HEK293 (cell line): ENCODE data around the gene GLT8D2.

Experiments
- GFI1B ChIP-seq: fragments of 450-650 bp; formaldehyde crosslinking; IDR thresholded peaks from 2 replicates; pipeline ENCODE4 v1.5.1; 2016; ENCODE audit warnings: missing biosample characterization, missing genetic modification characterization
- IKZF3 ChIP-seq: fragments of 450-650 bp; IDR thresholded peaks from 2 replicates; pipeline ENCODE4 v1.5.0; 2018; ENCODE audit warnings: missing biosample characterization, mild to moderate bottlenecking, missing genetic modification characterization, moderate library complexity
- MZF1 ChIP-seq: fragments of 450-650 bp; formaldehyde crosslinking; IDR thresholded peaks from 2 replicates; pipeline ENCODE4 v1.5.1; 2017; ENCODE audit warnings: missing biosample characterization, missing genetic modification characterization, borderline replicate concordance
- SALL2 ChIP-seq: fragments of 450-650 bp; formaldehyde crosslinking; IDR thresholded peaks from 2 replicates; pipeline ENCODE4 v1.5.0; 2017; ENCODE audit warnings: missing biosample characterization, mild to moderate bottlenecking, missing genetic modification characterization, borderline replicate concordance
- SP2 ChIP-seq: fragments of 450-650 bp; formaldehyde crosslinking; IDR thresholded peaks from 2 replicates; pipeline ENCODE4 v1.5.1; 2016; ENCODE audit warnings: missing biosample characterization, missing genetic modification characterization
- WT1 ChIP-seq: fragments of 450-650 bp; formaldehyde crosslinking; IDR thresholded peaks from 2 replicates; pipeline ENCODE4 v1.5.1; 2016; ENCODE audit warnings: missing biosample characterization, missing genetic modification characterization
- ZBTB1 ChIP-seq: fragments of 450-650 bp; formaldehyde crosslinking; IDR thresholded peaks from 2 replicates; pipeline ENCODE4 v1.5.1; 2016; ENCODE audit warnings: missing biosample characterization, missing genetic modification characterization
- ZBTB20 ChIP-seq: fragments of 450-650 bp; formaldehyde crosslinking; IDR thresholded peaks from 2 replicates; pipeline ENCODE4 v1.5.1; 2016; ENCODE audit warnings: missing biosample characterization, missing genetic modification characterization
- ZBTB7A ChIP-seq: fragments of 450-650 bp; formaldehyde crosslinking; IDR thresholded peaks from 2 replicates; pipeline ENCODE4 v1.5.1; 2016; ENCODE audit warnings: low read depth, missing biosample characterization, missing genetic modification characterization
- ZBTB8A ChIP-seq: fragments of 450-650 bp; formaldehyde crosslinking; IDR thresholded peaks from 2 replicates; pipeline ENCODE4 v1.5.1; 2016; ENCODE audit warnings: missing biosample characterization, missing genetic modification characterization
- ZEB2 ChIP-seq: fragments of 450-650 bp; formaldehyde crosslinking; IDR thresholded peaks from 2 replicates; pipeline ENCODE4 v1.5.1; 2016; ENCODE audit warnings: missing biosample characterization, missing genetic modification characterization
- ZNF132 ChIP-seq: fragments of 450-650 bp; formaldehyde crosslinking; IDR thresholded peaks from 2 replicates; pipeline ENCODE4 v1.5.1; 2017; ENCODE audit warnings: missing biosample characterization, missing genetic modification characterization, borderline replicate concordance
- ZNF2 ChIP-seq: fragments of 450-650 bp; formaldehyde crosslinking; IDR thresholded peaks from 2 replicates; pipeline ENCODE4 v1.5.1; 2016; ENCODE audit warnings: missing biosample characterization, missing genetic modification characterization
- ZNF239 ChIP-seq: fragments of 450-650 bp; formaldehyde crosslinking; IDR thresholded peaks from 2 replicates; pipeline ENCODE4 v1.5.1; 2016; ENCODE audit warnings: missing biosample characterization, missing genetic modification characterization
- ZNF391 ChIP-seq: fragments of 450-650 bp; formaldehyde crosslinking; IDR thresholded peaks from 2 replicates; pipeline ENCODE4 v1.5.1; 2016; ENCODE audit warnings: low read depth, missing biosample characterization, missing genetic modification characterization, borderline replicate concordance
- ZNF544 ChIP-seq: fragments of 450-650 bp; formaldehyde crosslinking; IDR thresholded peaks from 2 replicates; pipeline ENCODE4 v1.5.0; 2017; ENCODE audit warnings: missing biosample characterization, missing genetic modification characterization
- ZNF549 ChIP-seq: fragments of 450-650 bp; IDR thresholded peaks from 2 replicates; pipeline ENCODE4 v1.5.1; 2018; ENCODE audit warnings: missing biosample characterization, missing genetic modification characterization, mild to moderate bottlenecking, inconsistent platforms, moderate library complexity
- ZNF558 ChIP-seq: fragments of 450-650 bp; formaldehyde crosslinking; IDR thresholded peaks from 2 replicates; pipeline ENCODE4 v1.5.1; 2016; ENCODE audit warnings: missing biosample characterization, missing genetic modification characterization
- ZNF560 ChIP-seq: fragments of 450-650 bp; formaldehyde crosslinking; IDR thresholded peaks from 2 replicates; pipeline ENCODE4 v1.5.1; 2017; ENCODE audit warnings: missing biosample characterization, missing genetic modification characterization, borderline replicate concordance
- ZNF629 ChIP-seq: fragments of 450-650 bp; formaldehyde crosslinking; IDR thresholded peaks from 2 replicates; pipeline ENCODE4 v1.5.1; 2017; ENCODE audit warnings: missing biosample characterization, missing genetic modification characterization
- ZNF76 ChIP-seq: fragments of 450-650 bp; formaldehyde crosslinking; IDR thresholded peaks from 2 replicates; pipeline ENCODE4; 2016; ENCODE audit warnings: low read depth, missing biosample characterization, missing genetic modification characterization, borderline replicate concordance
- TF ChIP-seq, protein P1 (sequence below): fragments of 450-650 bp; formaldehyde crosslinking; optimal IDR thresholded peaks from 2 replicates; pipeline ENCODE3; 2016; ENCODE audit warnings: missing biosample characterization, mild to moderate bottlenecking, missing genetic modification characterization
- TF ChIP-seq, protein P2 (sequence below): fragments of 450-650 bp; formaldehyde crosslinking; IDR thresholded peaks from 2 replicates; pipeline ENCODE4 v1.5.1; 2016; ENCODE audit warnings: missing biosample characterization, missing genetic modification characterization
- TF ChIP-seq, protein P3 (sequence below): fragments of 450-650 bp; formaldehyde crosslinking; IDR thresholded peaks from 2 replicates; pipeline ENCODE4 v1.5.1; 2017; ENCODE audit warnings: missing biosample characterization, mild to moderate bottlenecking, missing genetic modification characterization, moderate library complexity
- TF ChIP-seq, protein P4 (sequence below): fragments of 450-650 bp; formaldehyde crosslinking; IDR thresholded peaks from 2 replicates; pipeline ENCODE4 v1.5.1; 2016; ENCODE audit warnings: missing biosample characterization, missing genetic modification characterization
- TF ChIP-seq, protein P5 (sequence below): fragments of 450-650 bp; formaldehyde crosslinking; IDR thresholded peaks from 2 replicates; pipeline ENCODE4 v1.5.1; 2016; ENCODE audit warnings: missing biosample characterization, missing genetic modification characterization
- TF ChIP-seq, protein P6 (sequence below): fragments of 450-650 bp; formaldehyde crosslinking; IDR thresholded peaks from 2 replicates; pipeline ENCODE4 v1.5.1; 2016; ENCODE audit warnings: missing biosample characterization, missing genetic modification characterization
- TF ChIP-seq, protein P7 (sequence below): fragments of 450-650 bp; formaldehyde crosslinking; IDR thresholded peaks from 2 replicates; pipeline ENCODE4 v1.5.1; 2016; ENCODE audit warnings: missing biosample characterization, missing genetic modification characterization

The GLT8D2 gene

DNA sequence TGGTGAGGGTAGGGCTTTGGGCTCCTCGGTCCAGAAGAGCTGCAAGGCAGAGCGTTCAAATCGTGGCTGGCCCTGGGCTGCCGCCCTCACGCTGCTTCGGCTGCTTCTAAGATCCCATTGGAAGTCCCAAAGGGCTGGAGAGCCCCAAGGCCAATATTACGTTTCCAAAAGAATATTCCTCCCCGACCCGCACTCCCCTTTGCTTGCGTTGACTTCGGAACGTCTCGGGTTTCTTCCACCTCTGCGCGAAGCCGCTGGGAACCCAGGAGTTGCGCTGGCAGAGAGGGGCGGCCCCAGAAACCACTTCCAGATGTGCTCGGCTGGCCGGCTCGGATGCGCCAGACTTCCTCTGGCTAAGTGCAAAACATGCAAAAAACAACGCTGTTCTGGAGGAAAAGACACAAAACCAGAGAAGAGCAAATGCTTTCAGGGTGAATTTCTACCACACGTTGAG lies at the start of gene GLT8D2 (continued):
- TF ChIP-seq, protein P1, sequence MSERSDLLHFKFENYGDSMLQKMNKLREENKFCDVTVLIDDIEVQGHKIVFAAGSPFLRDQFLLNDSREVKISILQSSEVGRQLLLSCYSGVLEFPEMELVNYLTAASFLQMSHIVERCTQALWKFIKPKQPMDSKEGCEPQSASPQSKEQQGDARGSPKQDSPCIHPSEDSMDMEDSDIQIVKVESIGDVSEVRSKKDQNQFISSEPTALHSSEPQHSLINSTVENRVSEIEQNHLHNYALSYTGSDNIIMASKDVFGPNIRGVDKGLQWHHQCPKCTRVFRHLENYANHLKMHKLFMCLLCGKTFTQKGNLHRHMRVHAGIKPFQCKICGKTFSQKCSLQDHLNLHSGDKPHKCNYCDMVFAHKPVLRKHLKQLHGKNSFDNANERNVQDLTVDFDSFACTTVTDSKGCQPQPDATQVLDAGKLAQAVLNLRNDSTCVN (tag by site-specific recombination): peak; percentile 21
- TF ChIP-seq, protein P2, sequence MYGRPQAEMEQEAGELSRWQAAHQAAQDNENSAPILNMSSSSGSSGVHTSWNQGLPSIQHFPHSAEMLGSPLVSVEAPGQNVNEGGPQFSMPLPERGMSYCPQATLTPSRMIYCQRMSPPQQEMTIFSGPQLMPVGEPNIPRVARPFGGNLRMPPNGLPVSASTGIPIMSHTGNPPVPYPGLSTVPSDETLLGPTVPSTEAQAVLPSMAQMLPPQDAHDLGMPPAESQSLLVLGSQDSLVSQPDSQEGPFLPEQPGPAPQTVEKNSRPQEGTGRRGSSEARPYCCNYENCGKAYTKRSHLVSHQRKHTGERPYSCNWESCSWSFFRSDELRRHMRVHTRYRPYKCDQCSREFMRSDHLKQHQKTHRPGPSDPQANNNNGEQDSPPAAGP: no peak
- TF ChIP-seq ZBTB20 (tag by site-specific recombination) (peak; percentile 94), SP2 (peak; percentile 41), ZNF2 (tag by site-specific recombination) (no peak), ZNF629 (no peak), ZBTB7A (tag by site-specific recombination) (no peak), WT1 (tag by site-specific recombination) (peak; percentile 71), ZNF391 (tag by site-specific recombination) (no peak), ZBTB1 (tag by site-specific recombination) (no peak), ZNF558 (tag by site-specific recombination) (no peak), ZNF560 (tag by site-specific recombination) (no peak), ZEB2 (tag by site-specific recombination) (0 out of 2 replicates have a peak, but pooled peaks have one; percentile 17), ZNF132 (tag by site-specific recombination) (no peak), IKZF3 (tag by site-specific recombination) (no peak; the same call in 1 of the 2 replicates), MZF1 (tag by site-specific recombination) (peak; percentile 98), ZNF76 (peak; percentile 33; the same call in 1 of the 2 replicates), ZNF544 (no peak), GFI1B (tag by site-specific recombination) (no peak), ZNF239 (tag by site-specific recombination) (no peak), SALL2 (no peak), ZBTB8A (tag by site-specific recombination) (peak; percentile 19; the same call in 1 of the 2 replicates), ZNF549 (tag by site-specific recombination) (no peak)
- TF ChIP-seq, protein P3, sequence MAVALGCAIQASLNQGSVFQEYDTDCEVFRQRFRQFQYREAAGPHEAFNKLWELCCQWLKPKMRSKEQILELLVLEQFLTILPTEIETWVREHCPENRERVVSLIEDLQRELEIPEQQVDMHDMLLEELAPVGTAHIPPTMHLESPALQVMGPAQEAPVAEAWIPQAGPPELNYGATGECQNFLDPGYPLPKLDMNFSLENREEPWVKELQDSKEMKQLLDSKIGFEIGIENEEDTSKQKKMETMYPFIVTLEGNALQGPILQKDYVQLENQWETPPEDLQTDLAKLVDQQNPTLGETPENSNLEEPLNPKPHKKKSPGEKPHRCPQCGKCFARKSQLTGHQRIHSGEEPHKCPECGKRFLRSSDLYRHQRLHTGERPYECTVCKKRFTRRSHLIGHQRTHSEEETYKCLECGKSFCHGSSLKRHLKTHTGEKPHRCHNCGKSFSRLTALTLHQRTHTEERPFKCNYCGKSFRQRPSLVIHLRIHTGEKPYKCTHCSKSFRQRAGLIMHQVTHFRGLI: 0 out of 2 replicates have a peak, but pooled peaks have one; percentile 41
- TF ChIP-seq, protein P4, sequence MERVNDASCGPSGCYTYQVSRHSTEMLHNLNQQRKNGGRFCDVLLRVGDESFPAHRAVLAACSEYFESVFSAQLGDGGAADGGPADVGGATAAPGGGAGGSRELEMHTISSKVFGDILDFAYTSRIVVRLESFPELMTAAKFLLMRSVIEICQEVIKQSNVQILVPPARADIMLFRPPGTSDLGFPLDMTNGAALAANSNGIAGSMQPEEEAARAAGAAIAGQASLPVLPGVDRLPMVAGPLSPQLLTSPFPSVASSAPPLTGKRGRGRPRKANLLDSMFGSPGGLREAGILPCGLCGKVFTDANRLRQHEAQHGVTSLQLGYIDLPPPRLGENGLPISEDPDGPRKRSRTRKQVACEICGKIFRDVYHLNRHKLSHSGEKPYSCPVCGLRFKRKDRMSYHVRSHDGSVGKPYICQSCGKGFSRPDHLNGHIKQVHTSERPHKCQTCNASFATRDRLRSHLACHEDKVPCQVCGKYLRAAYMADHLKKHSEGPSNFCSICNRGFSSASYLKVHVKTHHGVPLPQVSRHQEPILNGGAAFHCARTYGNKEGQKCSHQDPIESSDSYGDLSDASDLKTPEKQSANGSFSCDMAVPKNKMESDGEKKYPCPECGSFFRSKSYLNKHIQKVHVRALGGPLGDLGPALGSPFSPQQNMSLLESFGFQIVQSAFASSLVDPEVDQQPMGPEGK (tag by site-specific recombination): peak; percentile 72
- TF ChIP-seq, protein P5, sequence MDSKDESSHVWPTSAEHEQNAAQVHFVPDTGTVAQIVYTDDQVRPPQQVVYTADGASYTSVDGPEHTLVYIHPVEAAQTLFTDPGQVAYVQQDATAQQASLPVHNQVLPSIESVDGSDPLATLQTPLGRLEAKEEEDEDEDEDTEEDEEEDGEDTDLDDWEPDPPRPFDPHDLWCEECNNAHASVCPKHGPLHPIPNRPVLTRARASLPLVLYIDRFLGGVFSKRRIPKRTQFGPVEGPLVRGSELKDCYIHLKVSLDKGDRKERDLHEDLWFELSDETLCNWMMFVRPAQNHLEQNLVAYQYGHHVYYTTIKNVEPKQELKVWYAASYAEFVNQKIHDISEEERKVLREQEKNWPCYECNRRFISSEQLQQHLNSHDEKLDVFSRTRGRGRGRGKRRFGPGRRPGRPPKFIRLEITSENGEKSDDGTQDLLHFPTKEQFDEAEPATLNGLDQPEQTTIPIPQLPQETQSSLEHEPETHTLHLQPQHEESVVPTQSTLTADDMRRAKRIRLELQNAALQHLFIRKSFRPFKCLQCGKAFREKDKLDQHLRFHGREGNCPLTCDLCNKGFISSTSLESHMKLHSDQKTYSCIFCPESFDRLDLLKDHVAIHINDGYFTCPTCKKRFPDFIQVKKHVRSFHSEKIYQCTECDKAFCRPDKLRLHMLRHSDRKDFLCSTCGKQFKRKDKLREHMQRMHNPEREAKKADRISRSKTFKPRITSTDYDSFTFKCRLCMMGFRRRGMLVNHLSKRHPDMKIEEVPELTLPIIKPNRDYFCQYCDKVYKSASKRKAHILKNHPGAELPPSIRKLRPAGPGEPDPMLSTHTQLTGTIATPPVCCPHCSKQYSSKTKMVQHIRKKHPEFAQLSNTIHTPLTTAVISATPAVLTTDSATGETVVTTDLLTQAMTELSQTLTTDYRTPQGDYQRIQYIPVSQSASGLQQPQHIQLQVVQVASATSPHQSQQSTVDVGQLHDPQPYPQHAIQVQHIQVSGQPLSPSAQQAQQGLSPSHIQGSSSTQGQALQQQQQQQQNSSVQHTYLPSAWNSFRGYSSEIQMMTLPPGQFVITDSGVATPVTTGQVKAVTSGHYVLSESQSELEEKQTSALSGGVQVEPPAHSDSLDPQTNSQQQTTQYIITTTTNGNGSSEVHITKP (tag by site-specific recombination): peak; percentile 95
- TF ChIP-seq, protein P6, sequence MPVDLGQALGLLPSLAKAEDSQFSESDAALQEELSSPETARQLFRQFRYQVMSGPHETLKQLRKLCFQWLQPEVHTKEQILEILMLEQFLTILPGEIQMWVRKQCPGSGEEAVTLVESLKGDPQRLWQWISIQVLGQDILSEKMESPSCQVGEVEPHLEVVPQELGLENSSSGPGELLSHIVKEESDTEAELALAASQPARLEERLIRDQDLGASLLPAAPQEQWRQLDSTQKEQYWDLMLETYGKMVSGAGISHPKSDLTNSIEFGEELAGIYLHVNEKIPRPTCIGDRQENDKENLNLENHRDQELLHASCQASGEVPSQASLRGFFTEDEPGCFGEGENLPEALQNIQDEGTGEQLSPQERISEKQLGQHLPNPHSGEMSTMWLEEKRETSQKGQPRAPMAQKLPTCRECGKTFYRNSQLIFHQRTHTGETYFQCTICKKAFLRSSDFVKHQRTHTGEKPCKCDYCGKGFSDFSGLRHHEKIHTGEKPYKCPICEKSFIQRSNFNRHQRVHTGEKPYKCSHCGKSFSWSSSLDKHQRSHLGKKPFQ (tag by site-specific recombination): no peak
- TF ChIP-seq, protein P7, sequence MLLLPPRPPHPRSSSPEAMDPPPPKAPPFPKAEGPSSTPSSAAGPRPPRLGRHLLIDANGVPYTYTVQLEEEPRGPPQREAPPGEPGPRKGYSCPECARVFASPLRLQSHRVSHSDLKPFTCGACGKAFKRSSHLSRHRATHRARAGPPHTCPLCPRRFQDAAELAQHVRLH (tag by site-specific recombination): no peak
